Measurements from ENCODE around the gene SRC. TPM values are rescaled to one million over a fixed set of nuclear protein-coding genes. Genes with fewer than 3 reads are reported as not detected.

SRC gene
- total RNA-seq, 1 experiment from 2014 or later = 42.3 TPM

DNA sequence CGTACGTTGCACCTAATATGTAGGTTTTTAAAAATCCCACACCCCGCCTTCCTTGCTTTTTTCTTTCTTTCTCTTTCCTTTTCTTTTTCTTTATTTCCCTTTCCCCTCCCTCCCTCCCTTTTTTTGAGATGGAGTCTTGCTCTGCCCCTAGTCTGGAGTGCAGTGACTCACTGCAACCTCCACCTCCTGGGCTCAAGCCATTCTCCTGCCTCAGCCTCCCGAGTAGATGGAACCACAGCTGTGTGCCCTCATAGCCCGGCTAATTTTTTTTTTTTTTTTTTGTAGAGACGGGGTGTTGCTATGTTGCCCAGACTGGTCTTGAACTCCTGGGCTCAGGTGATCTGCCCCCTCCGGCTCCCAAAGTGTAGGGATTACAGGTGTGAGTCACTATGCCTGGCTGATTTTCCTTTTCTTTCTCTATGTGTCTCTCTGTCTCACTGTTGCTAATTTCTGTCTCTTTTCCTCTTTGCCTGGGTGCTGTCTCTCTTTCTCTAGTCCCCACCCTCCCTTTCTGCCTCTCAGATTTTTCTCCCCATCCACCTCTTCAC lies 61.2 kb downstream of the SRC start:
- ChIA-PET CTCF (interaction anchor here (0.7 kb wide), 1 partner anchor 34 kb away, joined by 5 read pairs; no protein-coding TSS in a partner anchor), RAD21 (ENCODE audit: low non-redundant PET in 1 of 2, low total read pairs in 2 of 2, uncharacterized antibody in 2 of 2, unreplicated experiment in 2 of 2) (no interaction called here), POLR2A (no interaction called here)
- no peak overlapping the region for H3K27ac ChIP-seq (ENCODE audit: low read depth, low read length)
- TF ChIP-seq EGR1 (IDR thresholded peaks at IDR 0.05; ENCODE audit: low read depth) (no peak), SRF (IDR thresholded peaks at IDR 0.05; ENCODE audit: low read depth) (no peak), RAD21 (IDR thresholded peaks at IDR 0.05; ENCODE audit: low read depth) (no peak), ZFX (IDR thresholded peaks at IDR 0.05) (no peak), JUND (IDR thresholded peaks at IDR 0.05) (no peak), SIN3A (IDR thresholded peaks at IDR 0.05; ENCODE audit: low read depth) (no peak), ELF1 (IDR thresholded peaks at IDR 0.05; ENCODE audit: borderline replicate concordance, low read depth) (no peak), ZNF274 (IDR thresholded peaks at IDR 0.05; ENCODE audit: low read depth, low read length) (no peak), TCF7L2 (IDR thresholded peaks at IDR 0.05; ENCODE audit: borderline replicate concordance, extremely low read depth, insufficient read depth, insufficient read length) (no peak), EZH2 (IDR thresholded peaks at IDR 0.05) (no peak), YY1 (IDR thresholded peaks at IDR 0.05; ENCODE audit: extremely low read depth, insufficient replicate concordance, low read depth, low read length) (no peak), POLR2A (IDR thresholded peaks at IDR 0.05; ENCODE audit: borderline replicate concordance, extremely low read depth, insufficient read depth, insufficient read length) (no peak), POLR2AphosphoS5 (IDR thresholded peaks at IDR 0.05; ENCODE audit: low read depth, low read length) (no peak), CEBPB (IDR thresholded peaks at IDR 0.05; ENCODE audit: low read depth) (no peak), FOSL1 (IDR thresholded peaks at IDR 0.05; ENCODE audit: low read depth) (no peak)
- TF ChIP-seq, protein P1, sequence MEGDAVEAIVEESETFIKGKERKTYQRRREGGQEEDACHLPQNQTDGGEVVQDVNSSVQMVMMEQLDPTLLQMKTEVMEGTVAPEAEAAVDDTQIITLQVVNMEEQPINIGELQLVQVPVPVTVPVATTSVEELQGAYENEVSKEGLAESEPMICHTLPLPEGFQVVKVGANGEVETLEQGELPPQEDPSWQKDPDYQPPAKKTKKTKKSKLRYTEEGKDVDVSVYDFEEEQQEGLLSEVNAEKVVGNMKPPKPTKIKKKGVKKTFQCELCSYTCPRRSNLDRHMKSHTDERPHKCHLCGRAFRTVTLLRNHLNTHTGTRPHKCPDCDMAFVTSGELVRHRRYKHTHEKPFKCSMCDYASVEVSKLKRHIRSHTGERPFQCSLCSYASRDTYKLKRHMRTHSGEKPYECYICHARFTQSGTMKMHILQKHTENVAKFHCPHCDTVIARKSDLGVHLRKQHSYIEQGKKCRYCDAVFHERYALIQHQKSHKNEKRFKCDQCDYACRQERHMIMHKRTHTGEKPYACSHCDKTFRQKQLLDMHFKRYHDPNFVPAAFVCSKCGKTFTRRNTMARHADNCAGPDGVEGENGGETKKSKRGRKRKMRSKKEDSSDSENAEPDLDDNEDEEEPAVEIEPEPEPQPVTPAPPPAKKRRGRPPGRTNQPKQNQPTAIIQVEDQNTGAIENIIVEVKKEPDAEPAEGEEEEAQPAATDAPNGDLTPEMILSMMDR (IDR thresholded peaks at IDR 0.05 in 2 of 3, conservative IDR thresholded peaks at IDR 0.05 in 1 of 3; ENCODE audit: borderline replicate concordance in 1 of 3, insufficient read depth in 1 of 3, low read depth in 2 of 3, low read length in 2 of 3) = no peak
- TF ChIP-seq, protein P2, sequence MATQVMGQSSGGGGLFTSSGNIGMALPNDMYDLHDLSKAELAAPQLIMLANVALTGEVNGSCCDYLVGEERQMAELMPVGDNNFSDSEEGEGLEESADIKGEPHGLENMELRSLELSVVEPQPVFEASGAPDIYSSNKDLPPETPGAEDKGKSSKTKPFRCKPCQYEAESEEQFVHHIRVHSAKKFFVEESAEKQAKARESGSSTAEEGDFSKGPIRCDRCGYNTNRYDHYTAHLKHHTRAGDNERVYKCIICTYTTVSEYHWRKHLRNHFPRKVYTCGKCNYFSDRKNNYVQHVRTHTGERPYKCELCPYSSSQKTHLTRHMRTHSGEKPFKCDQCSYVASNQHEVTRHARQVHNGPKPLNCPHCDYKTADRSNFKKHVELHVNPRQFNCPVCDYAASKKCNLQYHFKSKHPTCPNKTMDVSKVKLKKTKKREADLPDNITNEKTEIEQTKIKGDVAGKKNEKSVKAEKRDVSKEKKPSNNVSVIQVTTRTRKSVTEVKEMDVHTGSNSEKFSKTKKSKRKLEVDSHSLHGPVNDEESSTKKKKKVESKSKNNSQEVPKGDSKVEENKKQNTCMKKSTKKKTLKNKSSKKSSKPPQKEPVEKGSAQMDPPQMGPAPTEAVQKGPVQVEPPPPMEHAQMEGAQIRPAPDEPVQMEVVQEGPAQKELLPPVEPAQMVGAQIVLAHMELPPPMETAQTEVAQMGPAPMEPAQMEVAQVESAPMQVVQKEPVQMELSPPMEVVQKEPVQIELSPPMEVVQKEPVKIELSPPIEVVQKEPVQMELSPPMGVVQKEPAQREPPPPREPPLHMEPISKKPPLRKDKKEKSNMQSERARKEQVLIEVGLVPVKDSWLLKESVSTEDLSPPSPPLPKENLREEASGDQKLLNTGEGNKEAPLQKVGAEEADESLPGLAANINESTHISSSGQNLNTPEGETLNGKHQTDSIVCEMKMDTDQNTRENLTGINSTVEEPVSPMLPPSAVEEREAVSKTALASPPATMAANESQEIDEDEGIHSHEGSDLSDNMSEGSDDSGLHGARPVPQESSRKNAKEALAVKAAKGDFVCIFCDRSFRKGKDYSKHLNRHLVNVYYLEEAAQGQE (IDR thresholded peaks at IDR 0.05; ENCODE audit: low read depth) = no peak
- TF ChIP-seq, protein P3, sequence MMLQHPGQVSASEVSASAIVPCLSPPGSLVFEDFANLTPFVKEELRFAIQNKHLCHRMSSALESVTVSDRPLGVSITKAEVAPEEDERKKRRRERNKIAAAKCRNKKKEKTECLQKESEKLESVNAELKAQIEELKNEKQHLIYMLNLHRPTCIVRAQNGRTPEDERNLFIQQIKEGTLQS (IDR thresholded peaks at IDR 0.05) = no peak
- DNase-seq (ENCODE audit: low read depth, low spot score) = no peak
- BruUV-seq (replicated peaks) = no TSS peak
- peak; percentile 51 for ATAC-seq
- H4K20me1 ChIP-seq (ENCODE audit: insufficient read depth) = no peaks in the 10 kb centered on the region
- H3K27me3 ChIP-seq (ENCODE audit: insufficient read depth, low read length) = peaks cover 7% of the 10 kb centered on the region; the same call in 1 of the 2 replicates
- peak overlapping the region; percentile 62 for H3K9ac ChIP-seq (ENCODE audit: low read length)
- H3K36me3 ChIP-seq (ENCODE audit: control insufficient read depth in 1 of 2, insufficient read depth in 2 of 2, low read length in 2 of 2) = no peaks in the 10 kb centered on the region
- peak overlapping the region; percentile 74 for H2AFZ ChIP-seq (ENCODE audit: low read depth, low read length, poor library complexity, severe bottlenecking)
- H3K4me1 ChIP-seq (ENCODE audit: control insufficient read depth in 1 of 2, insufficient read depth in 2 of 2, low read length in 2 of 2) = peaks cover 5 to 17% of the 10 kb centered on the region in 2 experiments; a peak in 3 of 4 replicates
- H3K9me2 ChIP-seq (ENCODE audit: insufficient read depth) = no peaks in the 10 kb centered on the region
- H3K9me3 ChIP-seq (ENCODE audit: control insufficient read depth in 1 of 2, insufficient read depth in 1 of 2, low read depth in 1 of 2, low read length in 2 of 2) = no peaks in the 10 kb centered on the region
- H3K79me2 ChIP-seq (ENCODE audit: insufficient read depth, low read length) = no peaks in the 10 kb centered on the region
- intact Hi-C loops (cut with micrococcal nuclease) = no loop called here
- peak overlapping the region; percentile 26 to 41; a peak in 3 of 4 replicates for H3K4me3 ChIP-seq (replicated peaks in 1 of 2; ENCODE audit: low read depth in 1 of 2, low read length in 2 of 2)
- peak overlapping the region; percentile 76 for H3K4me2 ChIP-seq (ENCODE audit: low read length)

Measured in HCT116 (cell line).